HCT116 (cell line): Measurements from ENCODE around the gene GAS2L2. TPM values are rescaled to one million over a fixed set of nuclear protein-coding genes. Genes with fewer than 3 reads are reported as not detected.

Source experiments
- ATAC-seq: fragments of 200-7000 bp; cut with Tn5 transposase; 2 replicates; pipeline ENCODE4 v1.9.1; 2020; ENCODE audit warnings: mild to moderate bottlenecking, moderate library complexity
- BruUV-seq: library from RNA; stranded (reverse); fragments of 400-500 nt; replicated peaks from 2 replicates; lab custom pipeline; 2021; lab: Mats Ljungman, UMichigan
- CTCF ChIA-PET: fragments of 300-600 bp; sonication (Branson Sonifier 250); formaldehyde crosslinking; loops from one replicate; lab custom pipeline; 2021; ENCODE audit warnings: antibody characterized with exemption; lab: Charles Lee
- POLR2A ChIA-PET: fragments of 300-600, 350-600 bp; sonication (Branson Sonifier 250); formaldehyde crosslinking; loops from one replicate; lab custom pipeline; 2021; ENCODE audit warnings: antibody characterized with exemption; lab: Charles Lee
- RAD21 ChIA-PET, 2 experiments: fragments of 300-600 bp; sonication (Branson Sonifier 250); formaldehyde crosslinking; loops; one replicate each; lab custom pipeline; 2023; ENCODE audit warnings: low total read pairs in 2 of 2; ENCODE audit not compliant: uncharacterized antibody in 2 of 2, unreplicated experiment in 2 of 2, low non-redundant PET in 1 of 2; lab: Charles Lee
- DNase-seq: peaks from one replicate; pipeline ENCODE4 v3.0.0-alpha.2; 2010; ENCODE audit warnings: low read depth, low spot score
- H2AFZ ChIP-seq: fragments of 200-600 bp; shearing (Covaris generic), sonication (generic); 2 replicates; pipeline ENCODE4 v1.6.1; 2017; ENCODE audit warnings: low read depth, mixed run types, mixed read lengths, antibody characterized with exemption, low read length; ENCODE audit not compliant: poor library complexity, severe bottlenecking
- H3K27ac ChIP-seq: 2 replicates; pipeline ENCODE4 v1.5.1; 2012; ENCODE audit warnings: low read depth, low read length
- H3K27me3 ChIP-seq: fragments of 200-600 bp; sonication (generic); 2 replicates; pipeline ENCODE4 v1.6.1; 2016; ENCODE audit warnings: mixed run types, low read length, mixed read lengths; ENCODE audit not compliant: insufficient read depth
- H3K36me3 ChIP-seq, 2 experiments: fragments of 200-500 bp in 1 of 2; fragments of 200-600 bp in 1 of 2; sonication (Bioruptor generic) in 1 of 2; sonication (generic) in 1 of 2; 2 replicates each; pipeline versions ENCODE4 v1.5.1 to v1.6.1; 2014 to 2016; ENCODE audit warnings: low read length in 2 of 2, inconsistent platforms in 1 of 2, mixed read lengths in 1 of 2, mixed run types in 1 of 2; ENCODE audit not compliant: insufficient read depth in 2 of 2, control insufficient read depth in 1 of 2
- H3K4me1 ChIP-seq, 2 experiments: fragments of 200-600 bp in 1 of 2; sonication (generic) in 1 of 2; 2 replicates each; pipeline versions ENCODE4 v1.5.1 to v1.6.1; 2012 to 2017; ENCODE audit warnings: low read length in 2 of 2, inconsistent platforms in 1 of 2, mild to moderate bottlenecking in 1 of 2, mixed read lengths in 1 of 2, mixed run types in 1 of 2, moderate library complexity in 1 of 2; ENCODE audit not compliant: insufficient read depth in 2 of 2, control insufficient read depth in 1 of 2
- H3K4me2 ChIP-seq: fragments of 200-600 bp; sonication (generic); 2 replicates; pipeline ENCODE4 v1.6.1; 2017; ENCODE audit warnings: mixed run types, low read length, mixed read lengths
- H3K4me3 ChIP-seq, 2 experiments: fragments of 200-600 bp in 1 of 2; sonication (generic) in 1 of 2; replicated peaks in 1 of 2; 2 replicates each; pipeline ENCODE4 v1.5.1; 2011 to 2016; ENCODE audit warnings: low read length in 2 of 2, control low read depth in 1 of 2, low read depth in 1 of 2, mild to moderate bottlenecking in 1 of 2, mixed read lengths in 1 of 2, mixed run types in 1 of 2
- H3K79me2 ChIP-seq: fragments of 200-600 bp; sonication (generic); 2 replicates; pipeline ENCODE4 v1.6.1; 2017; ENCODE audit warnings: mild to moderate bottlenecking, mixed run types, low read length, moderate library complexity, mixed read lengths; ENCODE audit not compliant: insufficient read depth
- H3K9ac ChIP-seq: fragments of 200-600 bp; sonication (generic); 2 replicates; pipeline ENCODE4 v1.6.1; 2016; ENCODE audit warnings: low read length, mixed read lengths
- H3K9me2 ChIP-seq: fragments of 200-600 bp; sonication (generic), shearing (Covaris generic); 2 replicates; pipeline ENCODE4 v1.6.1; 2017; ENCODE audit warnings: mixed run types, mild to moderate bottlenecking, moderate library complexity; ENCODE audit not compliant: insufficient read depth
- H3K9me3 ChIP-seq, 2 experiments: fragments of 200-500 bp in 1 of 2; fragments of 200-600 bp in 1 of 2; sonication (Bioruptor generic) in 1 of 2; sonication (generic) in 1 of 2; 2 replicates each; pipeline ENCODE4 v1.6.1; 2014 to 2017; ENCODE audit warnings: low read length in 2 of 2, mixed read lengths in 2 of 2, inconsistent platforms in 1 of 2, low read depth in 1 of 2, mild to moderate bottlenecking in 1 of 2, mixed run types in 1 of 2, moderate library complexity in 1 of 2; ENCODE audit not compliant: control insufficient read depth in 1 of 2, insufficient read depth in 1 of 2
- H4K20me1 ChIP-seq: fragments of 200-600 bp; sonication (generic), shearing (Covaris generic); 2 replicates; pipeline ENCODE4 v1.6.1; 2017; ENCODE audit warnings: mixed run types, mild to moderate bottlenecking, moderate library complexity; ENCODE audit not compliant: insufficient read depth
- CBX3 ChIP-seq: IDR thresholded peaks from 2 replicates; pipeline ENCODE4 v1.6.1; 2012; ENCODE audit warnings: low read depth
- CEBPB ChIP-seq: IDR thresholded peaks from 2 replicates; pipeline ENCODE4 v1.6.1; 2012; ENCODE audit warnings: low read depth
- EGR1 ChIP-seq: IDR thresholded peaks from 2 replicates; pipeline ENCODE4 v1.6.1; 2012; ENCODE audit warnings: low read depth
- FOSL1 ChIP-seq: IDR thresholded peaks from 2 replicates; pipeline ENCODE4 v1.6.1; 2012; ENCODE audit warnings: low read depth
- JUND ChIP-seq: IDR thresholded peaks from 2 replicates; pipeline ENCODE4 v1.6.1; 2012
- POLR2AphosphoS5 ChIP-seq: IDR thresholded peaks from 2 replicates; pipeline ENCODE4 v1.6.1; 2011; ENCODE audit warnings: mild to moderate bottlenecking, low read depth, low read length, moderate library complexity
- RAD21 ChIP-seq: IDR thresholded peaks from 2 replicates; pipeline ENCODE4 v1.6.1; 2012; ENCODE audit warnings: low read depth, mild to moderate bottlenecking
- SP1 ChIP-seq: IDR thresholded peaks from 2 replicates; pipeline ENCODE4 v1.6.1; 2012; ENCODE audit warnings: low read depth
- ZFX ChIP-seq: fragments of 450-650 bp; IDR thresholded peaks from 2 replicates; pipeline ENCODE4 v1.6.1; 2017
- intact Hi-C: fragments of 100-400 bp; cut with micrococcal nuclease; formaldehyde crosslinking; loops from 2 replicates; pipeline ENCODE4 v1.10.0; 2022
- total RNA-seq: library from RNA; stranded (reverse); gene quantifications from one replicate; pipeline ENCODE4 v1.2.1, GENCODE V29; 2021; ENCODE audit not compliant: unreplicated experiment
- TF ChIP-seq, protein P1 (sequence below): IDR thresholded peaks from 2 replicates; pipeline ENCODE4 v1.6.1; 2012

Gene GAS2L2
- total RNA-seq, 1 experiment from 2014 or later: not detected

DNA sequence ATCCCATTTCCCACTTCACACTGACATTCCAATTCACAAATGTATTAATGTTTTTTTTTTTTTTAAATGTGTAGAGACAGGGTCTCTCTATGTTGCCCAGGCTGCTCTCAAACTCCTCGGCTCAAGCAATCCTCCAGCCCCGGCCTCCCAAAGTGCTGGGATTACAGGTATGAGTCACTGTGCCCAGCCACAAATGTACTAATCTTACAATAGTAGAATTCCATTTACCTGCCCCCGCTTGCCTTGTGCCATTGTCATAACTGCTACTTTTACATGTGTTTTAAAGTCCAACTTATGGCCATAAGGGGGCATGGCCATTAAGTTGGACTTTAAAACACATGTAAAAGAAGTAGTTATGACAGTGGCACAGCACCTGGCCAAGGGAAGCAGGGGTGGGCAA, 37.8 kb upstream of the GAS2L2 start:
- 0 out of 4 replicates have a peak overlapping the region, but pooled peaks of 1 of the 2 experiments have one; percentile 13 for H3K4me3 ChIP-seq
- no peaks in the 10 kb centered on the region for H3K36me3 ChIP-seq
- peaks cover 10 to 57% of the 10 kb centered on the region in 2 experiments for H3K4me1 ChIP-seq
- H3K4me2 ChIP-seq: peak overlapping the region; percentile 61
- H3K9ac ChIP-seq: no peak overlapping the region
- no peaks in the 10 kb centered on the region for H3K27me3 ChIP-seq
- DNase-seq (no peak), ATAC-seq (no peak)
- intact Hi-C loops: loop anchor here (1.0 kb wide), 1 partner anchor 14 kb away; no protein-coding TSS in a partner anchor
- TF ChIP-seq POLR2AphosphoS5 (no peak), SP1 (peak; percentile 38; the same call in 1 of the 2 replicates), ZFX (no peak), JUND (peak; percentile 24; the same call in 1 of the 2 replicates)
- H3K27ac ChIP-seq: no peak overlapping the region
- no peaks in the 10 kb centered on the region for H3K9me3 ChIP-seq
- H3K79me2 ChIP-seq: no peaks in the 10 kb centered on the region
- H4K20me1 ChIP-seq: no peaks in the 10 kb centered on the region
- POLR2A ChIA-PET: no interaction called here
- CTCF ChIA-PET: no interaction called here
- RAD21 ChIA-PET: no interaction called here
- BruUV-seq: no TSS peak
- no peaks in the 10 kb centered on the region for H3K9me2 ChIP-seq
- no peak overlapping the region for H2AFZ ChIP-seq

DNA sequence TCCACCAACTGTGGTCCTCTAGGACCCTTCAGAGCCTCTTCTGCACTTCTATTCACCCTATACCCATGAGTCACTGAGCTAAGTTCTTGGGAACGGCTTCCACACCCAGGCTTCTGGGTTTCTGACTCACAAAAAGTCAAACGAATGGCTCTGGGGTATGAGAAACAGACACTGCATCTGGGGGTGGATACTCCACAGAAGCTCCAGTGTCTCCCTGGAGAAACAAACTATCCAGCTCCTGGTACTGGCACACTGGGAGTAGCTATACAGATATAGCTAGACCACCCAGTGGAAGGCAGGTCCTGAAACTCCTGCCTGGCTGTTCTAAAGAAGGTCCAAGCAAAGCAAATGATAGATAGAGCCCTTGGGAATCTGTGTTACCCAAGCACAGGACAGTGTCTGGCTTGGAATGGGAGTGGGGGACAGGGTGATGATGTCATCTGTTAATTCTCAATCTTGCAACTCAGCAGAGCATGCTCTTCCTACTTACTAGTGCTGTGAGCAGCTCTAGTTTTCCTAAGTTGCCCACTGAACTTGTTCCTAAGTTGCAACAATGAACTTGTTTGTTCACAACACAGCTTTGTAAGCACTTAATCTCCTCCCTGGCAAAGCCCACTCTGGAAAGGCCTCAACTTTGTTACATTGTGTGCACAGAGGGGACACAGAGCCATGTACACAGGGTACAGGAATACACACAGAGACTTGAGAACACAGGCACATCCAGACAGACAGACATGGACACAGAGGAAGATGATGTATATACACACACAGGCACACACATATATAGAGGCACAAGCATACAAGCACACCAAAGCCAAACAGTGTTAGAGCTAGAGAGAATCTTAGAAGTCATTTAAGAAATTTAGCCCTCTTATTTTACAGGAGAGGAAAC, 35.7 kb upstream of the GAS2L2 start:
- CTCF ChIA-PET: interaction anchor here (0.8 to 2.3 kb wide), 5 partner anchors 15 to 25 kb away, joined by 3 to 8 read pairs (median 5); partner anchors contain the start of gene TAF15
- Histone ChIP-seq H3K27ac (no peak overlapping the region), H4K20me1 (no peaks in the 10 kb centered on the region), H3K4me3 (peak overlapping the region in 1 of 2 experiments; percentile 22; a peak in 1 of 4 replicates), H3K9me2 (no peaks in the 10 kb centered on the region), H3K36me3 (no peaks in the 10 kb centered on the region), H2AFZ (peak overlapping the region; percentile 65), H3K4me1 (peaks cover 12 to 59% of the 10 kb centered on the region in 2 experiments), H3K9me3 (no peaks in the 10 kb centered on the region), H3K27me3 (no peaks in the 10 kb centered on the region), H3K9ac (peak overlapping the region; percentile 30; the same call in 1 of the 2 replicates), H3K4me2 (peak overlapping the region; percentile 71), H3K79me2 (no peaks in the 10 kb centered on the region)
- TF ChIP-seq JUND (peak; percentile 52), POLR2AphosphoS5 (no peak), ZFX (no peak), FOSL1 (peak; percentile 73), SP1 (peak; percentile 33), CEBPB (0 out of 2 replicates have a peak, but pooled peaks have one; percentile 7), RAD21 (no peak), EGR1 (0 out of 2 replicates have a peak, but pooled peaks have one; percentile 47), CBX3 (0 out of 2 replicates have a peak, but pooled peaks have one; percentile 17)
- TF ChIP-seq, protein P1, sequence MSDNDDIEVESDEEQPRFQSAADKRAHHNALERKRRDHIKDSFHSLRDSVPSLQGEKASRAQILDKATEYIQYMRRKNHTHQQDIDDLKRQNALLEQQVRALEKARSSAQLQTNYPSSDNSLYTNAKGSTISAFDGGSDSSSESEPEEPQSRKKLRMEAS: no peak
- no TSS peak for BruUV-seq
- RAD21 ChIA-PET: interaction anchor here in 1 of 2 experiments (0.6 to 0.7 kb wide), 2 partner anchors 18 to 22 kb away, joined by 3 to 5 read pairs; no protein-coding TSS in a partner anchor
- POLR2A ChIA-PET: interaction anchor here (0.7 to 2.0 kb wide), 3 partner anchors 15 to 25 kb away, joined by 3 to 11 read pairs (median 3); partner anchors contain the start of gene TAF15
- intact Hi-C loops: no loop called here
- DNase-seq: no peak
- ATAC-seq: peak; percentile 76
